NCI-H2171 treated with DMSO at 0.1 percent for 48 hours (cell line): Measurements from ENCODE around the gene SNX21.

Experiments
- DNase-seq: peaks from one replicate; lab custom pipeline; 2025; lab: John Stamatoyannopoulos, UW

The SNX21 gene

DNA sequence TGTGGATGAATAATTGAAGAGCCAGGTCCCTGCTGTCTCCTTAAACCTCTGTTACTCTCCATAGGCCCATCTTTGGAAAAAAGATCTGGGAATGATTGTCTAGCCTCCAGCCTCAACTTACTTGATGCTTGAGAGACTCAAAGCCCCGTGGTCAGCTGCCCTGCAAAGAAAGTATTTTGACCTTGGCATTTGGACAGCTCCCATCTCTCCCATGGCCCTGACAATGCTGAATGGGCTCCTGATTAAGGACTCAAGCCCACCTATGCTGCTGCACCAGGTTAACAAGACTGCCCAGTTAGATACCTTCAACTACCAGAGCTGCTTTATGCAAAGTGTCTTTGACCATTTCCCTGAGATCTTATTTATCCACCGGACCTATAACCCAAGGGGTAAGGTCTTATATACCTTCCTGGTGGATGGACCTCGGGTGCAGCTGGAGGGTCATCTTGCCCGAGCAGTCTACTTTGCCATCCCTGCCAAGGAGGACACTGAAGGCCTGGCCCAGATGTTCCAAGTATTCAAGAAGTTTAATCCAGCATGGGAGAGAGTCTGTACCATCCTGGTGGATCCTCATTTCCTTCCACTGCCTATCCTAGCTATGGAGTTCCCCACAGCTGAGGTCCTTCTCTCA lies 49.0 kb downstream of the SNX21 start:
- DNase-seq, result no peak

DNA sequence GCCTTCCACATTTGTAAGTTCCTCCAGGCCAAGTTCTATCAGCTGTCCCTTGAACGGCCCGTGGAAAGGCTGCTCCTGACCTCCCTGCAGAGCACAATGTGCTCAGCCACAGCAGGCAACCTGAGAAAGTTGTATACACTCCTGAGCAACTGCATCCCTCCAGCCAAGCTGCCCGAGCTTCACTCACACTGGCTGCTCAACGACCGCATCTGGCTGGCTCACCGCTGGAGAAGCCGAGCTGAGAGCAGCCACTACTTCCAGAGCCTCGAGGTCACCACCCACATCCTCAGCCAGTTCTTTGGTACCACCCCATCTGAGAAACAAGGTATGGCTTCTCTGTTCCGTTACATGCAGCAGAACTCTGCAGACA lies 49.5 kb downstream of the SNX21 start:
- DNase-seq, result no peak

DNA sequence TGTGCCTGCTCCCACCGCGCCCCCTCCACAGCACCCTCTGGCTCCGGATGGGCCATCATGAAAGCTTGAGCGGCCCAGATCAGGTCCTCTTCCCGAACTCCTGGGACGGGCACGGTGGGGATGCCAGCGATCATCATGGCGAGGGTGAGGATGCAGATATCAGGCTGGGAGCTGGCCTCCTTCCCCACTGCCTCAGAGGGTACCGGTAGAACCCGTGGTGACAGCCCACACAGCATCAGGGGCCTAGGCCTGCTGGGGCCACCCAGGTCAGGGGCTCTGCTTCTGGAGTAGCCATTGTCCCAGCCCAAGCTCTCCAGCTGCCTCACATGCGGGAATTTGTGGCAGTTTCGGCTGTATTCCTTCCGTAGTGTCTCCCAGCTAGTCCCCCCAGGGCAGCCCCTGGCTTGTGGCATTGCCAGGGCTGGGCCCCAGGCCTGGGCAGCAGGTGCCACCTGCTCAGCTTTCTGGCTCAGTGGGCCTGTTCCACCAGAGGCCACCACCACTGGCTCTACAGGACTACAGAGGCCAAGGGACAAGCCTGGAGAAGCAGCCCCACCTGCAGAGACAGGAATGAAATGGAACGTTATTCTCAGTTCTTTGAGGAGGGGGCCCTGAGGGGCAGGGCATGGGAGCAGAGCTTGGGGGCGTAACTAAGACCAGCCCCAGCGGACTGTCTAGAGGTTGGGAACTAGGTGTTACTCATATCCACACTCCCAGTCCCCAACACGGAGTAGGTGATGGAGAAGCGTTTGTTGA lies 53.2 kb downstream of the SNX21 start:
- DNase-seq, result no peak

DNA sequence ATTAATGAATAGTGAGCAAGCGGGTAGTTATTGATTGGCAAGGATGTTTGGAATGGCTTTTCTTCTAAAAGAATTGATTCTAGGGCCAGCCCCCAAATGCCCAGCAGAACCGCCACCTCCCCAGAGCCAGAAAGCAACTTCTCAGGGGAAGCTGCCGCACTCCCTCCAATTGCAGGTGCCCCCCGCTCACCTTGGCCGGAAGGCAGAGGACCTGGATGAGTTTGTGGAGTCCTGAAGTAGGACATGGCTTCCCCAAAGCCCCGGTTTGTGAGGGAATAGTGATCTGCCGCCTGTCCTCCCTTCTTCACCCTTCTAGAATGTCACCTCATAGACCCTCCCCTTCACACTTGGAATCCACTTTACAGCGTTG lies 53.7 kb downstream of the SNX21 start, which contains the start of gene SPATA25:
Gene SPATA25 (minus strand): TSS at position 277 of the 370 bp plus-strand sequence. CDS start 32 bp downstream, at position 245.
- no peak for DNase-seq

DNA sequence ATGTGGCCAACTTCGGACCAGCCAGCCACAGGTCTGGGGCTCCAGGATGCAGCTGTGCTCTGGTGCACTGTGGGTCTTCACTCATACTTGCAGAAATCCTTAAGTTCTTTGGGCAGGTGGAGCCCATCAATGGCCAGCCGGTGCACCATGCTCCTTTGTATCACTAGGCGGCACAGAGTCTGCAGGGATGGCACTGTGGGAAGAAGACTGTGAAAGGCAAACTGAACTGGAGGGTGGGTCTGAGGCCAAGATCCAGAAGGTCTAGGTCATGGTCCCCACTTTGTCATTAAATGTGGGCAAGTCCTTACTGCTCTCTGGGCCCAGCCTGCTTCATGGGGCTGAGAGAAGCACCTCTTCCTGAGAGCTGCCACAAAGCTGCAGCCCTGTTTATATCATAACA lies 55.1 kb downstream of the SNX21 start:
- no peak for DNase-seq

DNA sequence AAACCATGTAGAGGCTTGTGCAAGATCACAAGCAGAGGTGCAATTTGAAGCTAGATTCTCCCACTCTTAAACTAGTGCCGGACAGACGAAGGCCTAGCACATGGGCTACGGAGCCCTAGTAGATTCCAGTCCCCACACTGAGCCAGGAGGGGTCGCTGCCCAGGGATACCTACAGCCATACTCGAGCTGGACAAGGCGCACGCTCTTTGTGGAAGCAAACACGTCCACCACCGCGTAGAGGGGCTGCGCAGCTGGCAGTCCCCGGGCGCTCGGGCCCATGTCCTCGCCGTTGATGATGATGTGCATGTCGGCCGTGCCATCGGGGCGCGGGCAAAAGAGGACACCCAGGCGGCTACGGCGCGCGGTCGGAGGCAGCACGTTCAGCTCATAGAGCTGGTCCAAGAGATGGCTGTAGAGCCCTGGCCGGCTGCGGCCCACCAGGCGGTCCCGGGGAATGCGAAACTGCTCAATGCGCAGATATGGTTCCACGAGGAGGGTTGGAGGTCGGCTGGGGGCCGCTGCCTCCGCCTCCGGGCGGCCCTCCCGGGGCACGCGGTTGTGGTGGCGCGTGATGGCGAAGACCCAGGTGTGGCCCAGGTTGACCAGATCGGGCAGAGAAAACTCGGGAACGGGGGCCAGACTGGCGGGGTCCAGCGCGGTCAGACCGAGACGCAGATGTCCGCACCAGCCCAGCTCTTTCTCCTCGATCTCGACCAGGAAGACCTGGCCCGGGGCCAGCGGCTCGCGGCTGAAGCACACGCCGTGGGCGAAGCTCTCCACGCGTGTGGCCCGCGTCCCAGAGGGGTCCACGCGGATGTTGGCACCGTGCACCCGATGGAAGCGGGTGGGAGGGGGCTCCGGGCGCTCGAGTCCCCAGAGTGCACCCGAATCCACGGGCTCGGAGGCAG lies 56.7 kb downstream of the SNX21 start:
- peak; percentile 39 for DNase-seq

DNA sequence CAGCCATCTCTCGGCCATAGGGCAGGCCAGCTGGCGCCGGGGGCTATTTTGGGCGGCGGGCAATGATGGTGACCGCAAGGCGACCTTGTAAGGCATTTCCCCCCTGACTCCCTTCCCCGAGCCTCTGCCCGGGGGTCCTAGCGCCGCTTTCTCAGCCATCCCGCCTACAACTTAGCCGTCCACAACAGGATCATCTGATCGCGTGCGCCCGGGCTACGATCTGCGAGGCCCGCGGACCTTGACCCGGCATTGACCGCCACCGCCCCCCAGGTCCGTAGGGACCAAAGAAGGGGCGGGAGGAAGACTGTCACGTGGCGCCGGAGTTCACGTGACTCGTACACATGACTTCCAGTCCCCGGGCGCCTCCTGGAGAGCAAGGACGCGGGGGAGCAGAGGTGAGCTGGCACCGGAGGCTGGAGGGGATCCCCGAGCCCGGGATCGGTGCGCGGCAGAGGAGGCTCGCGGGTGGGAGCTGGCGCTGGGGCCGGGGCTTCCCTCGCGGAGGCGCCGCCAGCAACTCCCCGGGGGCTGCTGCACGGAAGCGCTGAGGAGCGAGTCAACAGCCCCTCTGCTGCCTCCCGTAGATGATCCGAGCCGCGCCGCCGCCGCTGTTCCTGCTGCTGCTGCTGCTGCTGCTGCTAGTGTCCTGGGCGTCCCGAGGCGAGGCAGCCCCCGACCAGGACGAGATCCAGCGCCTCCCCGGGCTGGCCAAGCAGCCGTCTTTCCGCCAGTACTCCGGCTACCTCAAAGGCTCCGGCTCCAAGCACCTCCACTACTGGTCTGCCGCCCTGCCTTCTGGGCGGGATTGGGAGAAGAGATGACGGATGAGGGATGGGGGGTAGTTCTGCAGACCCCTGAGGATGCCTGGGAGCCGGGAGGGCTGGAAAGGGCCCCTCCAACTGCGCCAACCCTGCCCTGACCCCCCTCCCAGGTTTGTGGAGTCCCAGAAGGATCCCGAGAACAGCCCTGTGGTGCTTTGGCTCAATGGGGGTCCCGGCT lies 57.7 kb downstream of the SNX21 start, which contains the start of the genes CTSA and NEURL2:
Gene CTSA (plus strand): TSS at position 351 of the 999 bp plus-strand sequence. CDS start 234 bp downstream, at position 585.
Gene NEURL2 (minus strand): TSS at position 224 of the 999 bp plus-strand sequence. CDS start 217 bp downstream, at position 7.
- DNase-seq, result peak; percentile 88

DNA sequence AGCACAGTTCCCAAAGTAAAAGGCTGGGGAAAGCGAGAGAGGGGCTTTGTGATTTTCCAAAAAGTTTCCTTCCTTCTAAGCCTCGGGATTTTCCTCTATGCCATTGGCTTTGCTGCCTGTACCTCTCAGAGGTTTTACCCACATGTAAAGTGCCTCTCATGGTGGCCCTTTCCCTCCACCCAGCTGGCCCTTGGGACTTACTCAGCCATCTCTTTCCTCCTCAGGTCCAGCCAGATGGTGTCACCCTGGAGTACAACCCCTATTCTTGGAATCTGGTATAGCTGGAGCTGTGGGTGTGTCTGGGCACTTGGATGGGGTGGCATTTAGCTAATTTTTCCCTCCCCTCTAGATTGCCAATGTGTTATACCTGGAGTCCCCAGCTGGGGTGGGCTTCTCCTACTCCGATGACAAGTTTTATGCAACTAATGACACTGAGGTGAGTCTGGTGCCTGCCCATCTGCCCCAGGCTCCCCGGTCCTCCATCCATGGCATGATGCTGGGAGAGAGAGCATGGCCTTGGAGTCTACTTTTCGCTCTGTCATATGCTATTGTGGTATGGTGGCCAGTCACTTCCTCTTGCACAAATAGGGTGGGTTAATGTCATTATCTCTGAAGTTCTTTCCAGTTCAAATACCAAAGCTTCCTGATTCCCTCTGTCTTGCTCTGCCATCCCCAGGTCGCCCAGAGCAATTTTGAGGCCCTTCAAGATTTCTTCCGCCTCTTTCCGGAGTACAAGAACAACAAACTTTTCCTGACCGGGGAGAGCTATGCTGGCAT lies 58.6 kb downstream of the SNX21 start:
- no peak for DNase-seq
